Head of caudate nucleus (tissue), 42 donors: Measurements from ENCODE around the gene TECR.
A peak's percentile ranks its signal among the peaks of the same experiment; 100 is the strongest.
"Not testable (repeated sequence)": the region's sequence is repeated elsewhere in the genome, so short reads cannot be mapped to it uniquely, and the experiment has no call there.

ENCODE experiments used
- DNase-seq, 42 donors: peaks; one replicate each; pipeline versions ENCODE4 v3.0.0 to v3.0.0-alpha.2; 2020 to 2021; ENCODE audit warnings: mixed read lengths in 7 of 42
- intact Hi-C: fragments of 100-400 bp; cut with DNase I; formaldehyde crosslinking; loops from one replicate; pipeline ENCODE4 v1.15.0; 2022

The TECR gene

GRCh38 chr19:14613399-14614098 is 84.2 kb downstream of the TECR start:
- DNase-seq, intact Hi-C loops: not testable (repeated sequence)

GRCh38 chr19:14614099-14614412 is 84.7 kb downstream of the TECR start:
- DNase-seq = peak in 11 of 42 donors; percentile 3 to 26 (median 10)
- intact Hi-C loops = no loop called here
